ENCODE results near the gene REEP3.

The REEP3 gene

GRCh38 chr10:63516207-63516606, 5.0 kb upstream of the REEP3 start:
- H3K4me1 ChIP-seq (ENCODE audit: insufficient read depth, poor library complexity, severe bottlenecking), result peaks cover 45% of the 10 kb centered on the region
- no peaks in the 10 kb centered on the region for H3K27me3 ChIP-seq (ENCODE audit: insufficient read depth, poor library complexity, severe bottlenecking)
- TF ChIP-seq, protein P1, sequence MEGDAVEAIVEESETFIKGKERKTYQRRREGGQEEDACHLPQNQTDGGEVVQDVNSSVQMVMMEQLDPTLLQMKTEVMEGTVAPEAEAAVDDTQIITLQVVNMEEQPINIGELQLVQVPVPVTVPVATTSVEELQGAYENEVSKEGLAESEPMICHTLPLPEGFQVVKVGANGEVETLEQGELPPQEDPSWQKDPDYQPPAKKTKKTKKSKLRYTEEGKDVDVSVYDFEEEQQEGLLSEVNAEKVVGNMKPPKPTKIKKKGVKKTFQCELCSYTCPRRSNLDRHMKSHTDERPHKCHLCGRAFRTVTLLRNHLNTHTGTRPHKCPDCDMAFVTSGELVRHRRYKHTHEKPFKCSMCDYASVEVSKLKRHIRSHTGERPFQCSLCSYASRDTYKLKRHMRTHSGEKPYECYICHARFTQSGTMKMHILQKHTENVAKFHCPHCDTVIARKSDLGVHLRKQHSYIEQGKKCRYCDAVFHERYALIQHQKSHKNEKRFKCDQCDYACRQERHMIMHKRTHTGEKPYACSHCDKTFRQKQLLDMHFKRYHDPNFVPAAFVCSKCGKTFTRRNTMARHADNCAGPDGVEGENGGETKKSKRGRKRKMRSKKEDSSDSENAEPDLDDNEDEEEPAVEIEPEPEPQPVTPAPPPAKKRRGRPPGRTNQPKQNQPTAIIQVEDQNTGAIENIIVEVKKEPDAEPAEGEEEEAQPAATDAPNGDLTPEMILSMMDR (IDR thresholded peaks at IDR 0.05; ENCODE audit: poor library complexity, severe bottlenecking), result no peak
- H3K9me3 ChIP-seq (ENCODE audit: severe bottlenecking), result no peaks in the 10 kb centered on the region
- ATAC-seq (ENCODE audit: low read depth) (no peak), DNase-seq (ENCODE audit: low spot score) (no peak)
- H3K36me3 ChIP-seq (ENCODE audit: low read depth), result 0 out of 2 replicates have a peak, but pooled peaks cover 10% of the 10 kb centered on the region
- peak overlapping the region; percentile 84 for H3K27ac ChIP-seq (ENCODE audit: poor library complexity, severe bottlenecking)
- H3K4me3 ChIP-seq (ENCODE audit: severe bottlenecking), result no peak overlapping the region

DNA sequence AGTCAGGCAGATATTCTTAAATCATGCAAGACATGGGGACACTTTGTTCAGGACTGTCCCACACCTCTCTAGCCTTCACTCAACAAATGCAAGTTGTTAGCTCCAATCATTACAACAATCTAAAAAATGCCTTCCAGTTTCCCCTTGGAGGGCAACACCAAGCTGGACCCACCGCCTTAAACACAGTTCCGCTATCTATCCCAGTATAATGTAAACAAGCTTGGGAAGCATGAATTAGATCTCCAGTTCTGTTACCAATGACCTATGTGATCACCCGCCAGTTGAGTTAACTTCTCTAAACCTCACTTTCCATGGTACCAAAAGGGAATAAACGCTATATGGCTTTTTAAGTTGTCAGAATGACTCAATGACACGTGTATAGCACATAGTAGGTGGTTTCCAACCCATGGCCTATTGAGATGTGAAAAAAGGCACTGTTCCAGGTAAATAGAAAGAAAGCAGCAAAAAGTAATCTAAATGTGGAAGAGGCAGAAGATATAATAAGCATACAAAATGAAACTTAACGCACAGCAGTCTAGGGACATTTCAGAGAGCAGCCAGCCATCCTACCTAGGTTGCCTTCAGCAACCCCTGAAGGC, 2.4 kb upstream of the REEP3 start:
- no peak for DNase-seq (ENCODE audit: low spot score)
- Histone ChIP-seq H3K9me3 (ENCODE audit: severe bottlenecking) (no peaks in the 10 kb centered on the region), H3K36me3 (ENCODE audit: low read depth) (peaks cover 17% of the 10 kb centered on the region; the same call in 1 of the 2 replicates), H3K4me3 (ENCODE audit: severe bottlenecking) (no peak overlapping the region), H3K27ac (ENCODE audit: poor library complexity, severe bottlenecking) (peak overlapping the region; percentile 88), H3K27me3 (ENCODE audit: insufficient read depth, poor library complexity, severe bottlenecking) (no peaks in the 10 kb centered on the region), H3K4me1 (ENCODE audit: insufficient read depth, poor library complexity, severe bottlenecking) (peaks cover 52% of the 10 kb centered on the region)
- ATAC-seq (ENCODE audit: low read depth), result no peak
- TF ChIP-seq, protein P1 (IDR thresholded peaks at IDR 0.05; ENCODE audit: poor library complexity, severe bottlenecking), result no peak

DNA sequence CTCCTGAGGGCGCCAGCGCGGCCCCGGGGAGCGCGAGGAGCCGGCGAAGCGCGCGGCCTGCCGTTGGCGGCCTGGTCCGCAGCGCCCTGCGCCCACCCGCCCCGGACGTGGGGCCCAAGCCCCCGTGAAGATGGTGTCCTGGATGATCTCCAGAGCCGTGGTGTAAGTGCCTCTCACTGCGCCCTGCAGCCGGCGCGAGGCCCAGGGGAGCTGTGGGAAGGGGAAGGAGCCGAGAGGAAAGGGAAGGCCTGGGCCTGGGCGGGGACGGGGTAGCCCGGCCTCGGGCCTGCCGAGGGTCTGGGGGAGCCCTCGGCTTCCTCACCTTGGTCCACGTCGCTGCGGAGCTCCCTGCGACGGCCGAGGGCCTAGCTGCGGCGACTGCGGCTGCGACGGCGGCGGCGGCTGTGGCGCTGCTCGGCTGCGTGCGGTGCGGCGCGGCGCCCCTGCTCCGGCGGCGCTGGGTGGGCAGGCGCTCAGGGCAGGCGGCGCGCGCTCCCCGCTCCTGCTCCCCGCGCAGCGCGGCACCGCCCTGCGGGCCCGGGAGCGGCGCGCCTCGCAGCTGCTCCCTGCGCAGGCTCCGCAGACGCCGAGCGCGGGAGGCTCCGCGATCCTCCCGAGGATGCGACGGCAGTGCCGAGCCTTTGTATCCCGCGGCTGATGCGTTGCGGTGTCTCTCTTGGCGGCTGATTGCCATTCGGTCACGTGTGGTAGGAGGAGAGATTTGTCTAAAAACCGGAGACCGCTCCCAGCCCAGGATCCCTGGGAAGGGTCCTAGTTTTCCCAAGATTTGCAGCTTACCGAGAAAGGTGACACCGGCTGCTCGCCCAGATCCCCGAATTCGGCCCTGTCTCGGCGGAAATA, 445 bp downstream of the REEP3 start:
- Histone ChIP-seq H3K27me3 (ENCODE audit: insufficient read depth, poor library complexity, severe bottlenecking) (no peaks in the 10 kb centered on the region), H3K4me3 (ENCODE audit: severe bottlenecking) (peak overlapping the region; percentile 91), H3K36me3 (ENCODE audit: low read depth) (peaks cover 24% of the 10 kb centered on the region; the same call in 1 of the 2 replicates), H3K9me3 (ENCODE audit: severe bottlenecking) (no peaks in the 10 kb centered on the region), H3K4me1 (ENCODE audit: insufficient read depth, poor library complexity, severe bottlenecking) (peaks cover 31% of the 10 kb centered on the region), H3K27ac (ENCODE audit: poor library complexity, severe bottlenecking) (peak overlapping the region; percentile 88)
- ATAC-seq (ENCODE audit: low read depth) (peak; percentile 68), DNase-seq (ENCODE audit: low spot score) (peak; percentile 58)
- TF ChIP-seq, protein P1 (IDR thresholded peaks at IDR 0.05; ENCODE audit: poor library complexity, severe bottlenecking), result no peak

- TF ChIP-seq, protein P1 (IDR thresholded peaks at IDR 0.05; ENCODE audit: poor library complexity, severe bottlenecking), result no peak
- Histone ChIP-seq H3K27ac (ENCODE audit: poor library complexity, severe bottlenecking) (peak overlapping the region; percentile 88), H3K4me1 (ENCODE audit: insufficient read depth, poor library complexity, severe bottlenecking) (peaks cover 25% of the 10 kb centered on the region), H3K9me3 (ENCODE audit: severe bottlenecking) (no peaks in the 10 kb centered on the region), H3K27me3 (ENCODE audit: insufficient read depth, poor library complexity, severe bottlenecking) (no peaks in the 10 kb centered on the region), H3K36me3 (ENCODE audit: low read depth) (peaks cover 25% of the 10 kb centered on the region; the same call in 1 of the 2 replicates), H3K4me3 (ENCODE audit: severe bottlenecking) (peak overlapping the region; percentile 91)
- ATAC-seq (ENCODE audit: low read depth), result no peak
- no peak for DNase-seq (ENCODE audit: low spot score)
Measured at GRCh38 chr10:63522277-63522687, 1.1 kb downstream of the REEP3 start.
